ENCODE data around the gene HEXB.

The HEXB gene

DNA sequence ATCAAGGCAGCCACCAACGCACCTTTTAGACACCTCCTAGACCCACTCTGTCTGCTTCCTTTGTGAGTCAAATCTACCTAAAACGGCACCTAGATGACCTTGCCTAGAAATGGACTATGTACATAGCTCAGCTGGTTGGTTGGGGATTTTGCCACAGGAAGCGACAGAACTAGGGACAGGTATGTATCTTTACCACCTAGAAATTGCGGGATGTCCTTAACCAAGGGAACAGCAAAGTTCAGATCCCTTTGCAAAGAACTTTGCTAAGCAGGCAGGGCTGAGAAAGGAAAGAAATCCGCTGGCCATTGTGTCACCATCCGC lies 42.5 kb upstream of the HEXB start:
- Histone ChIP-seq H3F3A (ENCODE audit: insufficient read depth, low read length) (no peaks in the 10 kb centered on the region), H3K36me3 (ENCODE audit: insufficient read depth, low read length) (no peaks in the 10 kb centered on the region), H3K4me1 (ENCODE audit: insufficient read depth, low read length, severe bottlenecking) (no peaks in the 10 kb centered on the region), H3K79me2 (ENCODE audit: insufficient read depth, low read length) (no peaks in the 10 kb centered on the region), H3K27ac (ENCODE audit: low read depth, low read length, poor library complexity, severe bottlenecking) (no peak overlapping the region), H3K9ac (ENCODE audit: low read length) (no peak overlapping the region), H3K9me3 (ENCODE audit: low read length) (no peaks in the 10 kb centered on the region), H3K4me3 (ENCODE audit: low read depth, low read length, poor library complexity, severe bottlenecking) (no peak overlapping the region), H3K9me2 (ENCODE audit: low read depth, low read length) (no peaks in the 10 kb centered on the region), H3K27me3 (ENCODE audit: insufficient read depth, low read length) (no peaks in the 10 kb centered on the region), H4K20me1 (ENCODE audit: insufficient read depth, low read length) (no peaks in the 10 kb centered on the region), H2AFZ (ENCODE audit: low read length) (no peak overlapping the region), H3K4me2 (ENCODE audit: low read length) (no peak overlapping the region)
- TF ChIP-seq EZH2 (IDR thresholded peaks at IDR 0.05; ENCODE audit: borderline replicate concordance, low read length), result no peak
- TF ChIP-seq, protein P1, sequence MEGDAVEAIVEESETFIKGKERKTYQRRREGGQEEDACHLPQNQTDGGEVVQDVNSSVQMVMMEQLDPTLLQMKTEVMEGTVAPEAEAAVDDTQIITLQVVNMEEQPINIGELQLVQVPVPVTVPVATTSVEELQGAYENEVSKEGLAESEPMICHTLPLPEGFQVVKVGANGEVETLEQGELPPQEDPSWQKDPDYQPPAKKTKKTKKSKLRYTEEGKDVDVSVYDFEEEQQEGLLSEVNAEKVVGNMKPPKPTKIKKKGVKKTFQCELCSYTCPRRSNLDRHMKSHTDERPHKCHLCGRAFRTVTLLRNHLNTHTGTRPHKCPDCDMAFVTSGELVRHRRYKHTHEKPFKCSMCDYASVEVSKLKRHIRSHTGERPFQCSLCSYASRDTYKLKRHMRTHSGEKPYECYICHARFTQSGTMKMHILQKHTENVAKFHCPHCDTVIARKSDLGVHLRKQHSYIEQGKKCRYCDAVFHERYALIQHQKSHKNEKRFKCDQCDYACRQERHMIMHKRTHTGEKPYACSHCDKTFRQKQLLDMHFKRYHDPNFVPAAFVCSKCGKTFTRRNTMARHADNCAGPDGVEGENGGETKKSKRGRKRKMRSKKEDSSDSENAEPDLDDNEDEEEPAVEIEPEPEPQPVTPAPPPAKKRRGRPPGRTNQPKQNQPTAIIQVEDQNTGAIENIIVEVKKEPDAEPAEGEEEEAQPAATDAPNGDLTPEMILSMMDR (IDR thresholded peaks at IDR 0.05; ENCODE audit: low read length), result no peak

DNA sequence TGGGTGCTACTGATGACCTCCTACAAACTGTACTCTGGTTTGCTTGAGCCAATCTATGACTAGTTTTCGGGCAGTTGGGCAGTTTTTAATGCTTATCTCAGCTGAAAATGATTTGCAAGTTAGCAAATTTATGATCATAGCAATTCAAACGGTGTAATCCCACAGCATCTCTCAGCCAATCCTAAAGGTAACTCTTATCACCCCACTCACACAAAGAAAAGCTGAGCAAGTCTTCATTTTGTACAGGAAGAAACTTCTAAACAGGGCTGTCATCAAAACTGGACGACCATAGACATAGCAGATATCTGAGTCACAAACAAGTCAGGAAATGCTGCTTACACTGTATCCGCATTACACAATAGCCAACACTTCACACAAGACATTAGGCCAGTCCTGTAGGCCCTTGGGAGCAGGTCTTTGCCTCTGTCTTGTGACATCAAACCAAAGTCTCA lies 41.9 kb upstream of the HEXB start:
- Histone ChIP-seq H3K27me3 (ENCODE audit: insufficient read depth, low read length) (no peaks in the 10 kb centered on the region), H3K9me2 (ENCODE audit: low read depth, low read length) (no peaks in the 10 kb centered on the region), H3K9ac (ENCODE audit: low read length) (no peak overlapping the region), H3K27ac (ENCODE audit: low read depth, low read length, poor library complexity, severe bottlenecking) (no peak overlapping the region), H3K36me3 (ENCODE audit: insufficient read depth, low read length) (no peaks in the 10 kb centered on the region), H4K20me1 (ENCODE audit: insufficient read depth, low read length) (no peaks in the 10 kb centered on the region), H3K4me2 (ENCODE audit: low read length) (no peak overlapping the region), H3K4me1 (ENCODE audit: insufficient read depth, low read length, severe bottlenecking) (no peaks in the 10 kb centered on the region), H3F3A (ENCODE audit: insufficient read depth, low read length) (no peaks in the 10 kb centered on the region), H3K79me2 (ENCODE audit: insufficient read depth, low read length) (no peaks in the 10 kb centered on the region), H3K9me3 (ENCODE audit: low read length) (no peaks in the 10 kb centered on the region), H2AFZ (ENCODE audit: low read length) (no peak overlapping the region), H3K4me3 (ENCODE audit: low read depth, low read length, poor library complexity, severe bottlenecking) (no peak overlapping the region)
- TF ChIP-seq EZH2 (IDR thresholded peaks at IDR 0.05; ENCODE audit: borderline replicate concordance, low read length), result no peak
- TF ChIP-seq, protein P1 (IDR thresholded peaks at IDR 0.05; ENCODE audit: low read length), result no peak

DNA sequence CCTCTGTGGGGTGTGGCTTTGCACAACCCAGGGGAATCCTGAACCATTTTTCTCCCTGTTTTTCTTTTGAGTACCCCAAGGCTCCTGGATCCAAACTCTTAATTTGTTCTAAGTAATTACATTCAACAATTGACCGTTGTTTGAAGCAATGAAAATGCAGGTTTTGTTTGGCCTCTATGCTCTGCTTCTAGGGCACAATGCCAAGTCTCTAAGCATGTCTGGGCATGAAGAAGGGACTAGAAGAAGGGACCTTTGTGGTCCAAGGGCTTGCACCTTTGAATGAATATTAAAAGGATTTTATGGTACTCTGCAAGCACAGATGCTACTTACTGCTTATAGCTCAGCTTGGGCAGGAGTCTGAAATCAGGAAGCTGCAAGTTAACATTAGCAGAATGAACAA lies 37.9 kb upstream of the HEXB start:
- Histone ChIP-seq H3K4me2 (ENCODE audit: low read length) (no peak overlapping the region), H3K4me1 (ENCODE audit: insufficient read depth, low read length, severe bottlenecking) (no peaks in the 10 kb centered on the region), H3K79me2 (ENCODE audit: insufficient read depth, low read length) (no peaks in the 10 kb centered on the region), H3K9ac (ENCODE audit: low read length) (no peak overlapping the region), H3K27me3 (ENCODE audit: insufficient read depth, low read length) (no peaks in the 10 kb centered on the region), H3K9me3 (ENCODE audit: low read length) (no peaks in the 10 kb centered on the region), H3K9me2 (ENCODE audit: low read depth, low read length) (no peaks in the 10 kb centered on the region), H4K20me1 (ENCODE audit: insufficient read depth, low read length) (no peaks in the 10 kb centered on the region), H3F3A (ENCODE audit: insufficient read depth, low read length) (no peaks in the 10 kb centered on the region), H3K4me3 (ENCODE audit: low read depth, low read length, poor library complexity, severe bottlenecking) (no peak overlapping the region), H3K36me3 (ENCODE audit: insufficient read depth, low read length) (no peaks in the 10 kb centered on the region), H3K27ac (ENCODE audit: low read depth, low read length, poor library complexity, severe bottlenecking) (no peak overlapping the region), H2AFZ (ENCODE audit: low read length) (no peak overlapping the region)
- TF ChIP-seq, protein P1 (IDR thresholded peaks at IDR 0.05; ENCODE audit: low read length), result no peak
- TF ChIP-seq EZH2 (IDR thresholded peaks at IDR 0.05; ENCODE audit: borderline replicate concordance, low read length), result no peak

All from OCI-LY1 (cell line).